Activated naive CD8-positive, alpha-beta T cell treated with anti-CD3 and anti-CD28 coated beads, Interleukin-2, amount 50 U/mL, for 24 hours (primary cell): Measurements from ENCODE around the gene C3orf62.

Source experiments
- ATAC-seq: fragments of 150-1000 bp; cut with Tn5 transposase; one replicate; pipeline ENCODE4 v1.10.0; 2021
- DNase-seq: peaks from one replicate; pipeline ENCODE4 v3.0.0; 2021
- H3K27ac Mint-ChIP-seq: one replicate; pipeline ENCODE4 v1.8.0; 2021; ENCODE audit warnings: mild to moderate bottlenecking, mixed read lengths
- H3K27me3 Mint-ChIP-seq: one replicate; pipeline ENCODE4 v1.8.0; 2021; ENCODE audit warnings: mixed read lengths
- H3K36me3 Mint-ChIP-seq: one replicate; pipeline ENCODE4 v1.8.0; 2021; ENCODE audit warnings: low read depth, mixed read lengths
- H3K4me1 Mint-ChIP-seq: one replicate; pipeline ENCODE4 v1.8.0; 2021; ENCODE audit warnings: mixed read lengths
- H3K4me3 Mint-ChIP-seq: one replicate; pipeline ENCODE4 v1.8.0; 2021; ENCODE audit warnings: mild to moderate bottlenecking, moderate library complexity, mixed read lengths
- H3K9me3 Mint-ChIP-seq: one replicate; pipeline ENCODE4 v1.8.0; 2021; ENCODE audit warnings: mixed read lengths

The C3orf62 gene

DNA sequence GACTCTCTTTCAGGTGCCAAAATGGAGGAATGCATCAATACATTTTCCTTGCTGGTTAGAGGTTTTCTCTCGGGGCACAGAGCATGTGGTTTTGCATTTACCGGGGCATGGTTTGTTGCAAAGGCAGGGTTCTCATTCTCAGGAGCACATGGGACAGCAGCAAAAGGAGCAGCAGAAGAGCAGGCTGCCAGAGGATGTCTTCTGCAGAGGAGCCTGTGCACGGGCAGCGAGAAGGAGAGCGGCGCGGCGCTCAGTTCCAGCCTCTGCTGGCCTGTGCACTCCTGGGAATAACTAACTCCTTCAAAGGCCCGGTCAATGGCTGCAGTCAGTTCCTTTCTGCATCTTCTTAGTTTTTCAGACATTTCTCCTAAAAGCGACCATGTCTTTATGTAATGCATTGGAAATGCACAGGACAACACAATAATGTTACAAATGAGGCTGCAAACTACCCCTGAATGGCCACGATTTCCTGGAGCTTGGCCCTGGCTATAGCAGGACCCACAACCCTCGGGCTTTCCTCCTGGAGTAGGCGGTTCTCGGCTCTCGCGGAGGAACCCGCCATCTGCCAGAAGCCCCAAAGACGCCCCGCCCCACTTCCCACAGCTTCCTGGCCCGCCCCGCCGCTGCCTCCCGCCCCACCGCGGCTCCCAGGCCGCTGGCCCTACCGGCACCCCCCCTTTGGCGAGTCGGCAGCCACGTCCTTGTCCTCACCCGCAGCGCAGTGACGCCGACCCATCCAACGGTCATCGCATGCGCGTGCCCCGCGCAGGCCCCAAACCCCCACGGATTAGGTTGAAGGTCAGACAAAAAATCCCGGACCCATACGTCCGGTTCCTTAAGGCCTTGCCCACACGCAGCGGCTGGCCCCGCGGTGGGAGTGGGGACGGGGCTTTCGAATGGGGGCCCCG lies at the start of gene C3orf62:
Gene C3orf62, minus strand, starts transcription at position 758 of the 908 bp plus-strand sequence. Its CDS starts 360 bp downstream, at position 398.
- peaks cover 28% of the 10 kb centered on the region for H3K36me3 Mint-ChIP-seq
- H3K27ac Mint-ChIP-seq, result peak within 1 kb of the TSS; percentile 90
- peak; percentile 85 for ATAC-seq
- peaks cover 45% of the 10 kb centered on the region for H3K4me1 Mint-ChIP-seq
- H3K9me3 Mint-ChIP-seq, result no peaks in the 10 kb centered on the region
- no peaks in the 10 kb centered on the region for H3K27me3 Mint-ChIP-seq
- H3K4me3 Mint-ChIP-seq, result peak within 1 kb of the TSS; percentile 75
- peak; percentile 87 for DNase-seq

DNA sequence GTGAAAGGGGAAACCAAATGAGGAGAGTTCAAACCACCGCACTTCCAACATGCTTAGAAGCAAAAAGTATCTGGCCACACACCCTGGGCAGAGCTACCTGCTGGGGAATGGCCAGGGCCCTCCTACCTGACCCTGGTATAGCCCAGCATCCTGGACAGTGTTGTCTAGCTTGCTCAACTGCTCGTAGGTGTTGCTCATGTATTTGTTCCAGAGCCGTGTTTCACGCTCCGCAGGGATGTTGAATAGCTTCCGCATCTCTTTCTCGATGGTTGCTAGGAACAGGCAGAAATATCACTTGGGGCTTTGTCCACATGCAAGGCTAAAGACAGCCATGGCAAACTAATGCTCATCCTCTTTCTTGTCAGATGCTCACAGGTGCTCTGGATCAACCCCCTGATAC lies 47.7 kb upstream of the C3orf62 start:
- H3K4me3 Mint-ChIP-seq, result no peak overlapping the region
- no peaks in the 10 kb centered on the region for H3K27me3 Mint-ChIP-seq
- no peaks in the 10 kb centered on the region for H3K4me1 Mint-ChIP-seq
- peaks cover 58% of the 10 kb centered on the region for H3K36me3 Mint-ChIP-seq
- DNase-seq (no peak), ATAC-seq (no peak)
- no peaks in the 10 kb centered on the region for H3K9me3 Mint-ChIP-seq
- no peak overlapping the region for H3K27ac Mint-ChIP-seq

DNA sequence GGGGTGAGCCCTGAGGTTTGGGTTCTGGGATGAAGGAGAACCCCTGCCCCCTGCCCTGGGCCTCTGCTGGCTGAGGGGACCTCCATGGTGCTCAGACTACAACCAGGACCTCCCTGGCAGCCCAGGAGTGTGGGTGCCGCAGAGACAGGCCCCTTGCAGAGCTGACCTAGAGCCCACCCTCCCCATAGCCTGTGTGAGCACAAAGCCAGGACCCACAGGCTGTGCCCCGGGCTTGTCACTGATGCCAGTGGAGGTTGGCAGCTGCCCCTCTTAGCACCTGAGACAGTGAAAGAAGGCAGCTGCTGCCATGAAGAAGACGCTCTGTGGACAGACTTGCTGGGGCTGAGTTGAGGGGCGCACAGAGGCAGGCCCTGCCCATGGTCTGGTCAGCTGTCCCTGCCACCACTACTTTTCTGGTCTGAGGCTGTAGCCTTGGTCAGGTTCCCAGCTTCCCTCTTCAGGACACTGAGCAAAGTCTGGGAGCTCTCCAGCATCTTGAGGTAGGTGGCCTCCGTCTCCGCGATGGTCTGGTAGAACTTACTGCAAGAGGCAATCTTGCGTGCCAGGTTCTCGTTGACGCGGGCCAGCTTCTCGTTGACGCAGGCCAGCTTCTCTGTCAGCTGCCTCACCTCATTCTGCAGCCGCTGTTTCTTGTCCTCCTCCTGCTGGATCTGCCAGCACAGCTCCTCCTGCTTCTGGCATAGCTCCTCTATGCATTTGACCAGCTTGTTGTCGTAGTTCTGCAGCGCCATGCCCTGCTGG lies 39.8 kb upstream of the C3orf62 start:
- no peak overlapping the region for H3K4me3 Mint-ChIP-seq
- no peaks in the 10 kb centered on the region for H3K27me3 Mint-ChIP-seq
- no peaks in the 10 kb centered on the region for H3K9me3 Mint-ChIP-seq
- no peak for DNase-seq
- H3K4me1 Mint-ChIP-seq, result peaks cover 9% of the 10 kb centered on the region
- peaks cover 39% of the 10 kb centered on the region for H3K36me3 Mint-ChIP-seq
- H3K27ac Mint-ChIP-seq, result no peak overlapping the region
- ATAC-seq, result no peak

DNA sequence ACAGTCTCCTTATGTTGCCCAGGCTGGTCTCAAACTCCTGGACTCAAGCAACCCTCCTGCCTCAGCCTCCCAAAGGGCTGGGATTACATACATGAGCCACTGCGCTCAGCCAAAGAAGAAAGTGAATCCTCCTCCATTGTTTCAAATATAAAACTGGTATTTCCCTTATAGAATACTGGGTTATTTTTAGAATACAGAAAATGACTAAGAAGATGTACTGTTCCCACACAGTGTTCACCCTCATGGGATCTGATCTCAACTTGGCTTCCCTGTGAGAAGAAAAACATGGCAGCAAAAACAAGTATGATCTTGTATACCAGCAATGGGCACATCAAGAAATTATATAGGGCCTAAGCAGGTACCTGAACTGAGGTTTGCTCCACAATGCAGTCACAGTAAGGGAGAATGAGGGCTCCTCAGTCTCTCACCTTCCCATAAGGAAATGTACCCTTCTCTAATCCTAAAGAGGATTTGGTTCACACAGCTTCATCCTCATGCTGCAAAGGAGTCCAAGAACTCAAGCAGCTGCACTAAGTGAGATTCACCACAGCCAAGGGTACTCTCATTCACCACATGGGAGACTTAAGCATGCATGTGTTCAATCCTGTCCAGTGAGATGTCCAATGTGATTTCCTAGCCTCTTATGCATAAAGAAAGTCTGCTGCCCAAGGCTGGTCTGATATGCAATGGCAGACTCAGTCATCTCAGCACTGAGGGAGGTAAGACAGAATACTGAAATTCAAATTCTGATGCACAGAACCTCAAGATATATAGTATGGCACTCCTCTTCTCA lies 37.1 kb upstream of the C3orf62 start:
- Mint-ChIP-seq H3K36me3 (peaks cover 28% of the 10 kb centered on the region), H3K27ac (peak overlapping the region; percentile 49), H3K9me3 (no peaks in the 10 kb centered on the region), H3K27me3 (no peaks in the 10 kb centered on the region), H3K4me3 (no peak overlapping the region), H3K4me1 (peaks cover 9% of the 10 kb centered on the region)
- DNase-seq (no peak), ATAC-seq (peak; percentile 25)

DNA sequence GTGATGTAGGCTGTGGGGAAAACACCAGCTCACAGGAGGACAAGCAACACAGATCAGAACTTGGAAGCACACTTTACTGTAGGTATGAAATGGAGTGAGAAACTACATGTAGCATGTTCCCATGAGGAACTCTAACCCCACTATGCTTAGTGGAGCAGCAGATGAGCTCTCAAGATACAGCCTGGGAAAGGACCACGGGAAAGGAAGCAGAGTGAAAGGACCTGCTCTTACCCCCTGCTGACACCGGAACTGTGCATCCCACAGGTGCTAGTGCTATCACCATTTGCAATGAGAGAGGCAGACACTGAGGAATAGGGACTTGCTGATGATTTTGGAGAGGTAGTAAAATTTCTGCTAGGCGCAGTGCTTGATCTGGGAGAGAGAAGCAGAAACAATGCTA lies 34.3 kb upstream of the C3orf62 start:
- no peak overlapping the region for H3K27ac Mint-ChIP-seq
- H3K4me3 Mint-ChIP-seq, result no peak overlapping the region
- ATAC-seq, result no peak
- peaks cover 29% of the 10 kb centered on the region for H3K36me3 Mint-ChIP-seq
- no peak for DNase-seq
- no peaks in the 10 kb centered on the region for H3K9me3 Mint-ChIP-seq
- peaks cover 9% of the 10 kb centered on the region for H3K4me1 Mint-ChIP-seq
- no peaks in the 10 kb centered on the region for H3K27me3 Mint-ChIP-seq

DNA sequence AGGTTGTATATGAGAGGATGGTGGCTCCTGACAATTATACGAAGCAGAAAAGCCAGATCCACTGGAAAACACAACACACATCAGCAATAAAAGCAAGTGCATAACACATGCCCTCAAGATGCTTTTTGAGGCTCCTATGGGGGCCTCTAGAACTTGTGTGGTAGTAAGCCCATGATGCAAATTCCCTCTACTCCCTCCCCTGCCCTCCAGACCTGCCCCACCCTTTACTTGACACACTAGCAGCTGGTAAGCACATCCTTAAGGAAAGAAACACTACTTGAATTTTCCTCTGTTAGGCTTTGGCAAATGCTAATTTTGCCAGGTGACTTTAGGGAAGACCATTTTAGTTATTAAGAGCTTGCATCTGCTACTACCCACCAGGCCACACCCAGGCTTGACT lies 33.6 kb upstream of the C3orf62 start:
- DNase-seq (no peak), ATAC-seq (no peak)
- H3K4me3 Mint-ChIP-seq, result no peak overlapping the region
- no peaks in the 10 kb centered on the region for H3K27me3 Mint-ChIP-seq
- H3K9me3 Mint-ChIP-seq, result no peaks in the 10 kb centered on the region
- peaks cover 9% of the 10 kb centered on the region for H3K4me1 Mint-ChIP-seq
- H3K27ac Mint-ChIP-seq, result no peak overlapping the region
- peaks cover 30% of the 10 kb centered on the region for H3K36me3 Mint-ChIP-seq

DNA sequence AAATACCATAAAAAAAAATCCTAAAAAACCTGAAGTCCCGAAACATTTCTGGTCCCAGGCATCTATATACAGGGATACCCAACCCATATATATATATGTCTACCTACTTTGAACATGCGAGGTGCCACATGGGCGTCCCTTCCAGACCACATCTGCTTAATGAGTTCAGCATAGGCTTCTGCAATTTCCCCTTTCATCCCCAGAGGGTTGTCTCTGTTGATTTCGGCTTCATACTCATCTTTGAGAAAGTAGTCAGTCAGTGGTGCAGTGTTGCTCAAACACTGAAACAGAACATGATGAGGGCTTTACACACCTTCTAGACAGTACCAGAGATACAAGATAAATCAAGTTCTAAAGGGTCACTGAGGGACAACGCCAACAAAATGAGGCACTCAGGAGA lies 28.6 kb upstream of the C3orf62 start:
- H3K9me3 Mint-ChIP-seq, result no peaks in the 10 kb centered on the region

DNA sequence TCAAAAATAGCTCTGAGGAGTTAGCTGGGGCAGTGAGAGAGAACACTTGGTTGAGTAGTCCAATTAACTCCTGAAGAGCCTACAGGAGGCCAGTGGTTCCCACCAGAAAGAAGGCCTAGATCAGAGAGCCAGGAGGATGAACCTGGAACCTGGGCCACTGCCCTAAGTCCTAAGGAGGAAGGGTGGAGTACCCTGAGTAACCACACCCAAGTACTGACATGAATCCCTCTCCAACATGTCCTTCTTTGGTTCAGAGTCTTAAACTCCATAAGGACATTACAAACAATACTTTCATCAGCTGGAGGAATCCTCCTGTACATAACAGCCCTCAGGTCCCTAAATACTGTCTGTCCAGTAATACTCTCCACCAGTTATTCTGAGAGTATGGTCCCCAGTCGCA lies 25.6 kb upstream of the C3orf62 start:
- no peak overlapping the region for H3K27ac Mint-ChIP-seq
- H3K27me3 Mint-ChIP-seq, result no peaks in the 10 kb centered on the region
- no peaks in the 10 kb centered on the region for H3K9me3 Mint-ChIP-seq
- H3K4me1 Mint-ChIP-seq, result no peaks in the 10 kb centered on the region
- DNase-seq, result no peak
- peaks cover 36% of the 10 kb centered on the region for H3K36me3 Mint-ChIP-seq
- H3K4me3 Mint-ChIP-seq, result no peak overlapping the region
- no peak for ATAC-seq

More for the DNA sequence above, 28.6 kb upstream of the C3orf62 start:
- H3K27ac Mint-ChIP-seq, result no peak overlapping the region
- H3K27me3 Mint-ChIP-seq, result no peaks in the 10 kb centered on the region
- ATAC-seq (no peak), DNase-seq (no peak)
- H3K4me1 Mint-ChIP-seq, result no peaks in the 10 kb centered on the region
- peaks cover 29% of the 10 kb centered on the region for H3K36me3 Mint-ChIP-seq
- no peak overlapping the region for H3K4me3 Mint-ChIP-seq

DNA sequence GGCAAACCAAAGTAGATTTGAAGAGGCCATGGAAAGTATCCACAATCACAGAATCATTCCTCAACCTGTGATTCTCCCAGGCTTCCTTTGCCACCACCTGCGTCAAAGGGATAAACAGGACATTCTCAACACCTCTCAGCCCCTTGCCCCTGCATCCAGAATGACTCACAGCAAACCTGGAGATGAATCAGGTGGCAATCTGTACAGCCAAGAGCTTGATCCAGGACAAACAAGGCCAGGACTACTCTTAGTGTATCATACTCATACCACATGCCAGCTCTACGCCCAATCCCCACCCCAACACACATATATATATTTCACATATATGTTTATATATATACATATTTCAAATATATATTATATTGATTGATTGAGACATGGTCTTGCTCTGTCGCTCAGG lies 23.6 kb upstream of the C3orf62 start:
- H3K9me3 Mint-ChIP-seq, result no peaks in the 10 kb centered on the region
- no peaks in the 10 kb centered on the region for H3K27me3 Mint-ChIP-seq
- H3K36me3 Mint-ChIP-seq, result peaks cover 39% of the 10 kb centered on the region
- ATAC-seq (no peak), DNase-seq (no peak)
- H3K27ac Mint-ChIP-seq, result no peak overlapping the region
- H3K4me3 Mint-ChIP-seq, result no peak overlapping the region
- H3K4me1 Mint-ChIP-seq, result no peaks in the 10 kb centered on the region

DNA sequence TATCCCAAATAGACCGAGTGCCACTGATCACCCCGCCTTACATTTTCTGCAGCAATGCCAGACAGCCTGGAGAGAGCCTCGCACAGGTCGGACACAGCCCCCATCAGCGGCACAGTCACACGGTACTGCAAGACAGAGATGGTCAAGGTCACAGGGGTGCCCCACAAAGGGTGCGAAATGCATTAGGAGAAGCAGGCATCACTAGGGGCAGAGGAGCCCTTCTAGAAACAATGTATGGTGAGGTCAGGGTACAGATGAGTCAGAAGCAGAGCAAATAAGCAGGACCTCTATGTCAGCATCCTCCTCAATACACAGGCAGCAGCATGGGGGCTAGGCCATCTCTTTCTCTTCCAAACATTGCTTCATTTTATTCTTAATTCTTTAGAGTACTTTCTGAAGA lies 21.5 kb upstream of the C3orf62 start:
- peak; percentile 53 for ATAC-seq
- Mint-ChIP-seq H3K4me3 (no peak overlapping the region), H3K4me1 (no peaks in the 10 kb centered on the region), H3K9me3 (no peaks in the 10 kb centered on the region), H3K27ac (no peak overlapping the region), H3K27me3 (no peaks in the 10 kb centered on the region), H3K36me3 (peaks cover 48% of the 10 kb centered on the region)
- no peak for DNase-seq

DNA sequence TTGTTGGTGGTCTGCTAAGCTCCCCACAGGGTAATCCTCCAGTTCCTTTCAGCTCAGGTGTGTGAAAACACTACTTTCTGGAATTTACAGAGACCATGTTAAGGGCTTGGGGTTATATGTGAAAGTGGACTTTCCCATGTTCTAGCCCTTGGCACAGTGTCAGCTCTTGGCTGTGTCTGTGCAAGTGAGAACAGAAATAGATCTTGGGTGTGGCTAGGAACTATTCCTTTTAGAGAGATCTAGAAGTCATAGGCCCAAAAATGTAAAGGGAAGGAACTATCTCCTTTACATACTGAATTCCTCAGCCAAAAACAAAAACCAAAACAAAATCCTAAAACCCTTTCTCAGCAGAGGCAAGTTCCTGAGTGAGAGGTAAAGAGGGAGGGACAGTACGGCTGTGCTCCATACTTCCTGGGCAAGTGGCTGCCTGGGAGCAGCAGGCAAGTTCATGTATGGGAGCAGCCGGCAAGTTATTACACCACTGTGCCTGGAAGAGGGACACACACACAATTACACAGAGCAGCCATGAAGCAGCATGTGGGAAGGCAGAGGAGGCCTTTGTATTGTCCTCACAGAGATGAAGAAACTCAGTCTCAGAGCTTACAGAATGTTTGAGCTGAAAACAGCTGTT lies 19.9 kb upstream of the C3orf62 start:
- Mint-ChIP-seq H3K36me3 (peaks cover 48% of the 10 kb centered on the region), H3K4me1 (no peaks in the 10 kb centered on the region), H3K9me3 (no peaks in the 10 kb centered on the region), H3K27ac (peak overlapping the region; percentile 26), H3K27me3 (no peaks in the 10 kb centered on the region), H3K4me3 (no peak overlapping the region)
- ATAC-seq (no peak), DNase-seq (no peak)

DNA sequence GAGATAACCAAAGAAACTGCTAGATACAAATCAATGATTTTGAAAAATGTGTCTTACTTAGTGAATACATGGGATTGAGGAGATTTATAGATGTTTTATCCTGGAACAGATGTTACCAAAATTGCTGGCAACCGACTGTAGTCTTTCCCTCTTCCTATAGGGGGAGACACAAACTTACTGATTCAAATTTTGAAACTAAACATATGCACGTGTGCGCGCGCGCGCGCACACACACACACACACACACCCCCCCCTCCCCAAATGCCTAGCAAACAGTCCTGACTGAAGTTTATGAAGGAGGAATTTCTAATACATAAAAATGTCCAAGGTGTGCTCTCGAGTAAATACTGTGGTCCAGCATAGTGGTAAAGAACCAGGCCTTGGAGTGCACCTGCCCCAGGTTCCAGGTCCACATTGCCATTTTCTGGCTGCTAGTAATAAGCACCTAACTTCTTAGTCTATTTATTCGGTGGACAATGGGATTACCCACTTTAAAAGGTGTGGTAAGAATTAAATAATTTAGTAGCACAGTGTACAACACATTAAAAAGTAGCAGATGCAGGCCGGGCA lies 18.5 kb upstream of the C3orf62 start:
- Mint-ChIP-seq H3K4me1 (no peaks in the 10 kb centered on the region), H3K27me3 (no peaks in the 10 kb centered on the region), H3K9me3 (no peaks in the 10 kb centered on the region), H3K4me3 (no peak overlapping the region), H3K36me3 (peaks cover 47% of the 10 kb centered on the region), H3K27ac (peak overlapping the region; percentile 13)
- DNase-seq, result peak; percentile 26
- ATAC-seq, result no peak

DNA sequence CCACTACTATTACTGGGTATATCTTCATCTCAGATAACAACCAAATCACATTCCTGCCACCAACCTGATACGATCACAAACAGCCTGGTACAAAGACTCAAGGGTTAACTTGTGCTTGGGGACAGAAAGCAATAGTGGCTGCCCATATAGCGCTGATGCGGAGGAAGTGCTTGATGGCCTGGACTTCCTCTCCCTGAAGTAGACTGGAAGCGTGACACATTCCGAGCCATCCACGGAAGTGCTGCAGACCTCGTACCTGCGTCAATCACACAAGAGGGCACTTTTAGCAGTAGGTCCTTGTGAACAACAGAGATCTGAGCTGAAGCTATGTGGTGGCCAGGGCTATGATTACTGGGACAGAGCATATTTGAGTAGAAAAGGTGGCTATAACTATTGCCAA lies 17.3 kb upstream of the C3orf62 start:
- H3K36me3 Mint-ChIP-seq, result peaks cover 46% of the 10 kb centered on the region
- ATAC-seq (no peak), DNase-seq (no peak)
- H3K4me3 Mint-ChIP-seq, result no peak overlapping the region
- H3K9me3 Mint-ChIP-seq, result no peaks in the 10 kb centered on the region
- no peaks in the 10 kb centered on the region for H3K4me1 Mint-ChIP-seq
- no peak overlapping the region for H3K27ac Mint-ChIP-seq
- no peaks in the 10 kb centered on the region for H3K27me3 Mint-ChIP-seq

DNA sequence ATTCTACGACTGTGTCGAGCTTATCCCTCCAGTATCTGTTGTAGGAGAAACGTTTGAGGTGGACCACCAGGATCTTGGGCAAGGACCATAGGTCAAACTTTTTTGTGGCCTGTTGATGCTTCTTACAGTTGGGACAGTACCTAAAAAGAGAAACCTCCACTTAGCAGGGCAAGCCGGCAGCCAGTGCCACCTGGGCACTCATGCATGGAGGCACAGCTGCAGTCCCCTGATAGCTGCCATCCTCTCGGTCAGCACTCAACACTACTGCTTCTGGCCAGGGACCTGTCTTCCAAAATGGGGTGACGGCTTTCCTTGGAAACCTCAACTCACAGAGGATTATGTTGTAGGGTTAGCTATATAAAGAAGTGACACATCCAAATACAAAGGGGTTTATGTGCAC lies 7.0 kb upstream of the C3orf62 start:
- no peak overlapping the region for H3K27ac Mint-ChIP-seq
- no peak for DNase-seq
- no peaks in the 10 kb centered on the region for H3K4me1 Mint-ChIP-seq
- peaks cover 48% of the 10 kb centered on the region for H3K36me3 Mint-ChIP-seq
- H3K9me3 Mint-ChIP-seq, result no peaks in the 10 kb centered on the region
- no peak for ATAC-seq
- no peak overlapping the region for H3K4me3 Mint-ChIP-seq
- no peaks in the 10 kb centered on the region for H3K27me3 Mint-ChIP-seq
